GM21360 (cell line): ENCODE results near the gene SFTPD.
"Not testable (repeated sequence)": the region's sequence is repeated elsewhere in the genome, so short reads cannot be mapped to it uniquely, and the experiment has no call there.

Source experiments
- ATAC-seq: cut with Tn5 transposase; IDR thresholded peaks from one replicate; pipeline ENCODE4 v1.9.1; 2021; ENCODE audit warnings: mild to moderate bottlenecking, moderate library complexity; ENCODE audit not compliant: unreplicated experiment

SFTPD gene

GRCh38 chr10:79948976-79949722, at the start of gene SFTPD:
Gene SFTPD (minus strand): TSS chr10:79949105. CDS start chr10:79946659, 2,446 bp downstream.
- ATAC-seq = no peak

GRCh38 chr10:79995979-79996634, 47.2 kb upstream of the SFTPD start:
- ATAC-seq = no peak

GRCh38 chr10:79994556-79994955, 45.7 kb upstream of the SFTPD start:
- no peak for ATAC-seq

- not testable (repeated sequence) for ATAC-seq
Observed at GRCh38 chr10:79988199-79988598, 39.3 kb upstream of the SFTPD start.

- ATAC-seq = not testable (repeated sequence)
Observed at GRCh38 chr10:79986661-79987060, 37.8 kb upstream of the SFTPD start.

- ATAC-seq = no peak
Observed at GRCh38 chr10:79985481-79986072, 36.7 kb upstream of the SFTPD start.

GRCh38 chr10:79984851-79985250, 35.9 kb upstream of the SFTPD start:
- peak; percentile 66 for ATAC-seq

- no peak for ATAC-seq
Observed at GRCh38 chr10:79983286-79983909, 34.5 kb upstream of the SFTPD start.

GRCh38 chr10:79982861-79983260, 34.0 kb upstream of the SFTPD start:
- no peak for ATAC-seq

GRCh38 chr10:79982362-79982800, 33.5 kb upstream of the SFTPD start:
- ATAC-seq = peak; percentile 36

- peak; percentile 42 for ATAC-seq
Observed at GRCh38 chr10:79981450-79982361, 32.8 kb upstream of the SFTPD start.

GRCh38 chr10:79980711-79981110, 31.8 kb upstream of the SFTPD start:
- ATAC-seq = no peak

GRCh38 chr10:79979976-79980687, 31.2 kb upstream of the SFTPD start:
- no peak for ATAC-seq

- no peak for ATAC-seq
Observed at GRCh38 chr10:79979310-79979975, 30.5 kb upstream of the SFTPD start.

GRCh38 chr10:79976999-79977398, 28.1 kb upstream of the SFTPD start:
- ATAC-seq = no peak

GRCh38 chr10:79970062-79970461, 21.2 kb upstream of the SFTPD start:
- no peak for ATAC-seq

GRCh38 chr10:79947787-79948424, 999 bp downstream of the SFTPD start:
- no peak for ATAC-seq

GRCh38 chr10:79947083-79947415, 1.9 kb downstream of the SFTPD start:
- no peak for ATAC-seq
